Measurements from ENCODE around the gene ASH1L.

ASH1L gene

DNA sequence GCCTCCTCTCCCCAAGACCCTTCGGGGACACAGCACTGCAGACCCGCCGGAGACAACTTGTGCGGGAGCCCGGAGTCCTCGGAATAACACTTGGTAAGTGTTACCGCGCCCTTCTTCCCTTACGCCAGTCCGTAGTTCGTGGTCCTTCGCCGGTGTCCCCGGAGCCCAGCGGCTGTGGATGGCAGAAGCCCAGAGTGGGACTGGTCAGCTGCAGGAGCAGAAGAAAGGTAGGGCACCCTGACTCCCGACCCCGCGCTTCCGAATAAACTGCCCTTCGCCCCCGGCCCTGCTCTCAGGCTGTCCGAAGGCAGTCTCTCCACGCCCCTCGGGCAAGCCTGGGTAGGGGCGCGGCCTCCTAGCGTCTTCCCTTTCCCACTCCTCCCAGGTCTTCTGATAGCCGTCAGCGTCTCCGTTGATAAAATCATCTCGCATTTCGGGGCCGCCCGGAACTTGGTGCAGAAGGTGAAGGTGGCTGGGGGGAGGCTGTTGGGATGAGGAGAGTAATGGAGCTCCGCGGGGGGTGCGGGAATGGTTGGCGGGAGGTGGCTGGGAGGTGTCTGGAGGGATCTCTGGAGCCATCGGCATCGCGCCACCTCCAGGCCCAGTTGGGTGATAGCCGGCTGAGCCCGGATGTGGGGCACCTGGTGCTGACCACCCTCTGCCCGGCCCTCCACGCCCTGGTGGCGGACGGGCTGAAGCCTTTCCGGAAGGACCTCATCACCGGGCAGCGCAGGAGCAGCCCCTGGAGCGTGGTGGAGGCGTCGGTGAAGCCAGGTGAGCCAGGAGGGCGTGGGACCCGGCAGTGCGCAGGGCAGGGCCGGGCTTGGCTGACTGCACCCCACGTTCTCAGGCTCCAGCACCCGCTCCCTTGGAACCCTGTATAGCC, 237.6 kb downstream of the ASH1L start:
- DNase-seq, result no peak

DNA sequence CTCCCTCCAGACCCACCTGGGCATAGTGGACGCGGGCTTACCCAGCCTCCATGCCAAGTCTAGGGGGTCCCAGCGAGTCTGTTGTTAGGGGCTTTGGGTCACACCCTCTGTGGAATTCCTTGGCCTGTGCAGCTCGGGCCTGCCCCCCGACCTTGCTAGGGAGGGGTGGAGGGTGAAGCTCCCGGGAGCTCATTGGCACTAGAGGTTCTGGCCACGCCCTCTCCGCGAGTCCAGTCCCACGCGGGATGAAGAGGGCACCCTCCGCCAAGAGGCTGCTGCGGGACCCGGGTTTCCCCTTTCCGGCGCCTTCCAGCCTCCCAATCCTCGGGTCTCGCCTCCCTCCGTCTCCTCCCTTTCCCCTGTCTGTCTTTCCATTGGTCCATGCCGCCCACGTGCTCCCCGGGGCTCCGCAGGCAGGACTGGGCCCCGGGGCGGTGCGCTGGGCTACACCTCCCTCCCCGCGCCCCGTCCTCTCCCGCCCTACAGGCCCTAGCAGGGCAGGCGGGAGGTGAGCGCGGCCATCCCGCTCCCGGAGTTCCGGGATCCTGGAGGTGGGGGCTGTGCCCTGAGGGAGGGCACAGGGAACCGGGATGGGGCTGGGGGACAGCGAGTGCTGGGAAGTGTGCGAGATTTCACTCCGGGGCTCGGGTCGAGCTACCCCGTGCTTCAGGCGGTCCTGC, 238.4 kb downstream of the ASH1L start:
- DNase-seq, result peak; percentile 95

DNA sequence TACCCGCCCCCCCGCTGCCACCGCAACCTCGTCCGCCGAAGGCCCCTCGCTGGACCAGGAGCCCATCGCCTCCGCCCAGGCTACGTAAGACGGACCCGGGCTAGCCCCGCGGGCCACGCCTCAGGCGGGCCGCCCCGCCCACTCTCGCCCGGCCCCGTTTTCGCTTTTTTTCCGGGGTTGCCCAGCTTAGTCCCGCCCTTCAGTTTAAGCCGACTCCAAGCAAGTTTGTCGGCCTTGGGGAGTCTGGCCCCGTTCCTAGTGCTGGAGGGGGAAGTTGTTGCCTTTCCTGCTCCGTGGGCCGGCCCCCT, 238.9 kb downstream of the ASH1L start:
- peak; percentile 78 for DNase-seq

DNA sequence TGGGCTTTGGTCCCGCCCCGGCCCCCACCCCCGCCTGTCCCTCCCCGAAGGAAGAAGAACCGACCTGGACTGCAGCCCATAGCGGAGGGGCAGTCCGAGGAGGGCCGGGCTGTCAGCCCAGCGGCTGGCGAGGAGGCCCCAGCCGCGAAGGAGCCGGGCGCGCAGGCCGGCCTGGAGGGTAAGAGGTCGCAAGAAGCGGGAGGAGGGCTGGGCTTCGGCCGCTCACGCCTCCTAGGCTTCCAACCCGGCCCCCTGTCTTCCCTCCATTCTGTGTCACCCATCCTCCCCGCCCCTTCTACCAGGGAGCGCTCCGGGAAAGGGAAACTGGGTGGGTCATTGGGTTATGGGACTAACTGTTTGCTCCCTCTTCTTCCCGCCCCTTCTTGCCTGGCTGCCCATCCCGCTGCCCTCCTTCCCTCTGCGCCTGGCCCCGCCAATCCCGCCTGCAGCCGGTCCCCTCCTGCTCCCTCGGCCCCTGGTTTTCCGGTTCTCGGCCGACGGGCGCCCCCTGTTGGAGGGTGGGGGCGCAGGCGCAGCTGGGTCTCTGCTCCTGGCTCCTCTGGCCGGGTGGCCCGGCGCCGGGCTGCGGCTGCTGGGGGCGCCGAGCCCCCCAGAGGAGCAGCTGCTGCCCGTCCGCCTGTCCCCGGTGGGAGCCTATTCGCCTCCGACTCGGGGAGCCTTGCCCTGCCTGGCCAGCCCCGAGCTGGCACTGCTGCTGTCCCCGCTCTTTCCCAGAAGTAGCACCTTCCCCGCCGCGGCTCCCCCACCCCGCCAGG, 239.5 kb downstream of the ASH1L start:
- peak; percentile 81 for DNase-seq

DNA sequence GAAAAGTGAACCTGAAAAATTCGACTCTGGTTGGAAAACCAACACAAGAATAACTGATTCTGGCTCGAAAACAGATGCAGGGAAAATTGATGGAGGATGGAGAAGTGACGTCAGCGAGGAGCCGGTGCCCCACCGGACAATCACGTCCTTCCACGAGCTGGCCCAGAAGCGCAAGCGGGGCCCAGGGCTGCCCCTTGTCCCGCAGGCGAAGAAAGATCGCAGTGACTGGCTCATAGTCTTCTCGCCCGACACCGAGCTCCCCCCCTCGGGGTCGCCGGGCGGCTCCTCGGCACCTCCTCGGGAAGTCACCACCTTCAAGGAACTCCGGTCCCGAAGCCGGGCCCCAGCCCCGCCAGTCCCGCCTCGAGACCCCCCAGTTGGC, 240.0 kb downstream of the ASH1L start:
- no peak for DNase-seq

DNA sequence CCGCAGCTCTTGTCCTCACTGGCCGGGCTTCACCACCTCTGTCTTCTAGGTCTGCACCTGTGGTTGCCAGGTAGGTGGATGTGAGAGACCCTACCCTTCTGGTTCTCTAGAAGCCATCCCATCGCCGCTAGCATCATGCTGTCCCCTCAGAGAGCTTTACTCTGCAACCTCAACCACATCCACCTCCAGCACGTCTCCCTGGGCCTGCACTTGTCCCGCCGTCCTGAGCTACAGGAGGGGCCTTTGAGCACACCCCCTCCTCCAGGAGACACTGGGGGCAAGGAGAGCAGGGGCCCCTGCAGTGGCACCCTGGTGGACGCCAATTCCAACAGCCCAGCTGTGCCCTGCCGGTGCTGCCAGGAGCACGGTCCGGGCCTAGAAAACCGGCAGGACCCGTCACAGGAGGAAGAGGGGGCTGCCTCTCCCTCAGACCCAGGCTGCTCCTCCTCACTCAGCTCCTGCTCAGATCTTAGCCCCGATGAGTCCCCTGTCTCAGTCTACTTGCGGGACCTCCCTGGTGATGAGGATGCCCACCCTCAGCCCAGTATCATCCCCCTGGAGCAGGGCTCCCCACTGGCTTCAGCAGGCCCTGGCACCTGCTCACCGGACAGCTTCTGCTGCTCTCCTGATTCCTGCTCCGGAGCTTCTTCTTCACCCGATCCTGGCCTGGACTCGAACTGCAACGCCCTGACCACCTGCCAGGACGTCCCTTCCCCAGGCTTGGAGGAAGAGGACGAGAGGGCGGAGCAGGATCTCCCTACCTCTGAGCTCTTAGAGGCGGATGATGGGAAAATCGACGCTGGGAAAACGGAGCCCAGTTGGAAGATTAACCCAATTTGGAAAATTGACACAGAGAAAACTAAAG, 240.7 kb downstream of the ASH1L start:
- no peak for DNase-seq

DNA sequence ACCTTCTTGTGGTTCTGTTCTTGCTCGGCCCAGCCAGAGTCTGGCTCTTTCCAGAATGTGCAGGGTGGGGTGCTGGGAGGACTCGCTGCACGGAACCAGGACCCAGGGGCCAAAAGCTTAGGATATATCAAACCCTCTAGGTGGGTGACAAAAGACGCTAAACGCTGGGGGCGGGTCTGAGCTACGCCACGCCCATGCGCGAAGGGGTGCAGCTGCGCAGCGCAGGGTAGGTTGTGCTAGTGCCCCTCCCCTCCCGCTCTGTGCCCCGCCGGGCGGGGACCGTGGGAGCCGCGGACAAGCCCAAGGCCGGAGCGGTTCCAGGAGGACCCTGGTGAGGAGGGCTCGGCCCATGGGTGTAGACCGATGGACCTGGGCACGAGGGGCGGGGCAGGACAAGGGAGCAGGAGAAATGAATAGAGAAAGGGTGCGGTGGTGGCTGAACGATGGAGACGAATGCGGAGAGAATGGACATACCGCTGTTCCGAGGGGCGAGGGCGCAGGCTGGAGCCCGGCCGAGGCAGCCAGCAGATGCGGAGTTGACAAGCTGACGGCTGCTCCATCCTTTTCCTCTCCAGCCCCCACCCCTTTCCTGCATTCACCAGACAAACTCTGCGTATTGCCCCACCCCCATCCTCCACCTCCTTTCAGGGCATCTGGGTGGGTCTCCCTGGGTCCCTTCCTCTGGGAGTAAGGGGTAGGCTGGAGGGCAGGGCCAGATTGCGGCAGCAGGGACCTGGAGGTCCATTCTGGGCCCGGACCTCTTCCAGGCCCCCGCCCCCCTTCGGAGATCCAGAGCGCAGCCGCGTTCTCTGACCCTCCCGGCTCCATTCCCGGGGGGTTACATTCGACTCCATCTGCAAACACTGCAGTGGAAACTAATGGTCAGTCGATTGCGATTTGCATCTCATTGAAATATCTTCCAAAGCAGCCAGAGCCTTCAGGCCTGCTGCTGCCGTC, 241.7 kb downstream of the ASH1L start, which contains the start of gene RUSC1:
TSS of gene RUSC1 (plus strand) at position 234 of the 957 bp plus-strand sequence. CDS start 880 bp downstream, outside the sequence.
- no peak for DNase-seq

DNA sequence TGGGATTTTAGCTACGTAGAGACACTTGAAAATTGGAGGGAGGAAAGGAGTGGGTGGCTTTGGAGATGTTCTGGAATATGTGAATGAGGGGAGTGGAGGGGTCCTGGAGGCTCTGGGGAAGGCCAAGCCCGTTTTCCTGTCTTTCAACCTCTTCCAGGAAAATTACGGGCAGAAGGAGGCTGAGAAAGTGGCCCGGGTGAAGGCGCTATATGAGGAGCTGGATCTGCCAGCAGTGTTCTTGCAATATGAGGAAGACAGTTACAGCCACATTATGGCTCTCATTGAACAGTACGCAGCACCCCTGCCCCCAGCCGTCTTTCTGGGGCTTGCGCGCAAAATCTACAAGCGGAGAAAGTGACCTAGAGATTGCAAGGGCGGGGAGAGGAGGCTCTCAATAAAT, 242.4 kb downstream of the ASH1L start:
- DNase-seq, result no peak

DNA sequence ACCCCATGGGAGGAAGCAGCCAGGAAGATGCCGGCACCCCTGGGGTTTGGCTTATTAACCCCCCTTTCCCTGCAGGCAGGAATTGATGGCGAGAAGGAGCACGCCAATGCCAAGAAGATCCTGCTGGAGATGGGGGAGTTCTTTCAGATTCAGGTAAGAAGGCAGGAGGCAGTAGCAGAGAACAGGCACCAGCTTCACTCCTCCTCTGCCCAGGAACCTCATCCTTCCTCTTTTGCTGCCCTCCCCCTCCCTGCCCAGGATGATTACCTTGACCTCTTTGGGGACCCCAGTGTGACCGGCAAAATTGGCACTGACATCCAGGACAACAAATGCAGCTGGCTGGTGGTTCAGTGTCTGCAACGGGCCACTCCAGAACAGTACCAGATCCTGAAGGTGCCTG, 243.1 kb downstream of the ASH1L start:
- DNase-seq, result no peak

DNA sequence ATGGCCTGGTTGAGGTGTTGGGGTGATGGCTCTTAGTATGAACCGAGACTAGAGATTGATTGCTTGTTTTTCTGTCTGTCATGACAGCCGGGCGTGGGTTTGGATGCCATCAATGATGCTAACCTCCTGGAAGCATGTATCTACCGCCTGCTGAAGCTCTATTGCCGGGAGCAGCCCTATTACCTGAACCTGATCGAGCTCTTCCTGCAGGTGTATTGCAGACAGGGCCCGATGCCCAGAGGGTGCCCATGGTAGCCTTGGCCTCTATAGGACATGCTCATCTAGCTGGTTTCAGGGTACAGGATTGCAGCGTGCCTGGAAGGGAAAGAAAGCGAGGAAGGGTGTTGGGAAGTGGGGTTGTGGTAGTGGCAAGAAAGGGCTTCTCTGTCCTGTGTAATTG, 244.5 kb downstream of the ASH1L start:
- no peak for DNase-seq

DNA sequence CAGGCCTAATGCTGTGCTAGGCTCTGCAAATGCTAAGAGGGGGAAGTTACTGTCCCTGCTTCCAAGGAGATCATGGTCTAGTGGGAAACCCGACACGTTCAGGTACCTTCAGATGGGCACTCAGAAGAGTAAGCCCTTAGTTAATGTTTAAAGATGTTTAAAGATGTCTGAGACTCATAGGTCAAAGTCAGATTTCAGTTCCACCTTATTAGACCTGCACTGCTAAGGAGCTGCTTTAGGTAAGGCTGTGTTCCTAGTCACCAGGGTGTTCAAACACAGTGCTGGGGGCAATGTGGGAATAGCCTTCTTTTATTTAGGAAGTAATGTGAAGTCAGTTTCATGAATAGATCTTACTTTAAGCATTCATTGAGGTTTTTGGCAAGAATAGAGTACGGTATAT, 245.7 kb downstream of the ASH1L start:
- no peak for DNase-seq

DNA sequence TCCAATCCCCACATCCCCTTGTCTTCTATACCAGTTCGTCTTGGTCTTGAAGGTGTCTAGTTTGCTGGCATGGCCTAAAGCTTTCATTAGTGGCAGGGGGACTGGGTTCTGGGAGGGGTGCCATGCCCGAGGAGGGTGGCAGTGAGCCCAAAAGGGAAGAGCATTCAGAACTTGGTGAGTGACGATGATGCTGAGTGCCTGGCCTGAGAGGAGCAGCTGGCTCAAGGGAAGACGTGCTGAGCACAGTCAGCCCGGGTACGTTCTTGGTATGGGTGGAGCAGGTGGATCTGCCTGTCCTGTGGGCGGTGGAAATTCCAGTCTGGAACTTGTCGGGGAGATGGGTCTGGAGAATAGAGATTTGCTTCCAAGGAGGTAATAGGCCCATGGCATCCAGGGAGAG, 249.3 kb downstream of the ASH1L start:
- DNase-seq, result no peak

DNA sequence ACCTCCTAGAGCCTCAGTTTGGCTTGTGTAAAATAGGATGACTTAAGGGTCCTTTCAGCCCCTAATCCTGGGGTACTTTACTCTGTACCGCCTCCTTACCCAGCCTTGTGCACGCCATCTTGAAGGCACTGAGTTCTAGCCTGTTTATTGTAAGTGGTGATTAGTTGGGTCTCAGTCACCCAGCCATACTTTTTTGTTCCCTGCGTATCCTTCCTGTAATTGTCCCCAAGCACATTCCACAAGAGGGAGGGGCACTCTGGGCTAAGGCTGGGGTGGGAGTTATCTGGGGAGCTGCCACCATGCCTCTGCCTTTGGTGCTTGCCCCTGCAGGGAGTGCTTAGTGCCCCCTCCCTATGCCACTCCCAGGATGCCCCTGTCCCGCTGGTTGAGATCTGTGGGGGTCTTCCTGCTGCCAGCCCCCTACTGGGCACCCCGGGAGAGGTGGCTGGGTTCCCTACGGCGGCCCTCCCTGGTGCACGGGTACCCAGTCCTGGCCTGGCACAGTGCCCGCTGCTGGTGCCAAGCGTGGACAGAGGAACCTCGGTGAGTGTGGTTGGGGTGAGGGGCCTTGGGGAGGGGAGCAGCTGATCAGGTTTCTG, 253.1 kb downstream of the ASH1L start:
- DNase-seq, result no peak

DNA sequence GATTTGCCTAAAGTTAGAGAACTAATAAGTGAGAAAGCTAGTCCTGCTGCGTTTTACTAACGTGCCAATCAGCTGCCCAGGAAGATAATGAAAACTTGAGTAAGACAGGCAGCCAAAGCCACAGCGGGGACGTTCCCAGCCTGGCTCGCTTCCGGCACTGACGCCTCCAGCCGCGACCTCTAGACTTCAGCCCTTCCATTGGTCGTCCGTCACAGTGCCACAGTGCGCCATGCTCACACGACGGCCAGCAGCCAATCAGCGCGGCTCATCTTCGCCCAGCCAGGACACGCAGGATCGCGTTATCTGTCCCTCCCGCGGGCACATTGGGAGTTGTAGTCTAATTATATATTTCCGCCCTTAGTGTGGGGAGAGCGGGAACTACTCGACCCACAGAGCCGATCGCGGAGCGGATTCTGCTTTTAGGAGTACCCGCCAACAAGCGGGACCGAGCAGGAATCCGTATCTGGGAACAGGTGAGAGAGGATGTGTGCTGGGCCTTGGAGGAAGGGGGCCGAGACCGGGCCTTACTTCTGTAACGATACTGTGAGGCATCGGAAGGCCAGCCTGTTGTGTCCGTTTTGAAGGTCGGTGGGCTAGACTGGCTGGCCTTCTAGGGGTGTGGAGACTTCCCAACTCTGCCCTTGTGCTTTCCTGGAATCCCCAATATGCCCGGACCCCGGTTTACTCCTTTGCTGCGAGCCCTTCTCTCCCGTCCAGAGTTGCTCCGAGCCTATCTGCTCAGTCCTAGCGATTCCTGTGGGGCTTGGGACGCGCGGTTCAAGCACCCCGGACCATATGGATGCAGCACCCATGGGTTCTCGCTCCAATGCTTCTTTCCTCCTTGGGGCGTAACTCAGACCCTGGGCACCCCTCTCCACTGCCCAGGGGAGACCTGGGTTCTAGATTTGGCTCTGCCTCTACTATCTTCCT, 253.8 kb downstream of the ASH1L start, which contains the start of gene FDPS:
TSS of gene FDPS (plus strand) at position 374 of the 930 bp plus-strand sequence. CDS start 924 bp downstream, outside the sequence.
- peak; percentile 100 for DNase-seq

DNA sequence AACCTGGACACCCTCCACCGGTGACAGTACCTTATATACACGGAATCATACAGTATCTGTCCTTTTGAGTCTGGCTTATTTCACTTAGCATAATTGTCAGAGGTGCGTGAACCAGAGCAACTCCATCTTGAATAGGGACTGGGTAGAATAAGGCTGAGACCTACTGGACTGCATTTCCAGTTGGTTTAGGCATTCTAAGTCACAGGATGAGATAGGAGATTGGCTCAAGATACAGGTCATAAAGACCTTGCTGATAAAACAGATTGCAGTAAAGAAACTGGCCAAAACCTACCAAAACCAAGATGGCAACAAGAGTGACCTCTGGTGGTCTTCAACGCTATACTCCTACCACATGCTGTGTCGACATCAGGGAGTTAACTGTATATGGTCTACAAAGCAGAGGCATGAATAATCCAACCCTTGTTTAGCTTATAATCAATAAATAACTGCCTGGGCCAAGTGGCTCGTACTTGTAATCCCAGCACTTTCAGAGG, 255.3 kb downstream of the ASH1L start:
- no peak for DNase-seq

DNA sequence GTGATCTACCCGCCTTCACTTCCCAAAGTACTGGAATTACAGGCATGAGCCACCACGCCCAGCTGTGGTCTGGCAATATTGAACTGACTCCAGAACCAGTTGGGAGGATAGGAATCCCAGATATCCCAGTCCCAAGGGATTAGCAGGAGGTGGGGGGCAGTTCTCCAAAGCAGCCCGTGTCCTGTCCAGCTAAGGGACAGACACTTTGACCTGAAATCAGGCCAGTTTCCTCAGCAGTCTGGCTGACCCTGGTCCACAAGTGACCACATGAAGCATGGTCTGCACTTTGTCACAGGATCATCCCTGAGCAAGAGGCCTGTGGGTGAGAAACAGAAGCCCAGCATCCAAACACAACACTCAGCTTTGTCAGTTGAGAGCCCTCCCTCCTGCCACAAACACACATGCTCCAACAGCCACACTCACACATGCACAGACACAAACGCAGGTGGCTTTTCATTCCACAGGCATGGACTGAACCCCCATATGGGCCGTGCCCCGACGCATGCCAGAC, 256.7 kb downstream of the ASH1L start:
- no peak for DNase-seq

DNA sequence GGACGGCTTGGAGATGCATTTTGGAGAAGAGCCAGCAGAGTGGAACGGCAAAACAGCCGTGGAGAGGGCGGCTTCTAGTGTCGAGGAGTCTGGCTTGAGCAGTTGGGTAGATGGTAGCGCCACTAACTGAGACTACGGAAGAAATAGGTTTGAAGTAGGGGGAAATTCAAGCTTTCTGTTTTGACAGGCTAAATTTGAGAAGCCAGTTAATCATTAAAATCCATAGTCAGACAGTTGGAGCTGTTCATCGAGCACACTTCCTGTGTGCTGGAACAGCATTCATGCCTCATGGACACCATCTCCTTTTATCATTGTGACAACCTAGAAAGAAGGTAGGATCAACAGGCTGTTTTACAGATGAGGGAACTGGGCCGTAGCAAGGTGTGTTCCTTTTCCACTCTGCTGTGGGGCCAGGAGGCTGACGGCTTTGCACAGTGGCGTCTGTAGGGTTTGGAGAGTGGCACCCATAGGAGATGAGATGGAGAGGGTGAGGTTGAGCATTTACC, 258.0 kb downstream of the ASH1L start:
- no peak for DNase-seq

DNA sequence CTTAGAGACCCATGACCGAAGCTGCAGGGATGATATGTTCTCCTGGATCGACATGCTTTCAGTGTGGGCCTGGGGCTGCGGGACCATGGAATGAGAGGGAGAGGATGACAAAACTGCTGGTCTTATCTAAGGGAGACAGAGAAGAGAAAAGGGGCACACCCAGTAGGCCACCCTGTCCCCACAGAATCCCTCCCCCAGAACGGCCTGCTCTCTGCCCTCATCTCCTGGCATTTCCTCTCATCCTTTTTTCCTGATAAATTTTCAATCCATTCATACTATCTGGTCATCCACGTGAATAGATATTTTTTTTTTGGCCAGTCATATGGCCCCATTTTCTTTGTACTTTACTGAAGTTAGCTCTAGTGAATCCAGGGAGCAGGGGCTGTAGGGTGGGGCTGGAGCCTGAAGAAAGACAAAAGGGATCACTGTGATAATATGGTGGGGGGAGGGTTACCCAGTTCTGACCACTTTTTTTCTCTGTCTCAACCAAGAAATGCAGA, 261.2 kb downstream of the ASH1L start, which contains the start of gene PKLR:
TSS of gene PKLR (minus strand) at position 97 of the 500 bp plus-strand sequence. CDS start at position 54, 43 bp downstream.
- DNase-seq, result no peak
